ENCODE measurements around the gene KCNIP2. TPM values are rescaled to one million over a fixed set of nuclear protein-coding genes. Genes with fewer than 3 reads are reported as not detected.

KCNIP2 gene
- total and polyA plus RNA-seq, 2 of the 13 experiments (the other 11 are each of a cell fraction or from before 2014, with no cell fraction given) = 0.42 to 0.70 TPM

DNA sequence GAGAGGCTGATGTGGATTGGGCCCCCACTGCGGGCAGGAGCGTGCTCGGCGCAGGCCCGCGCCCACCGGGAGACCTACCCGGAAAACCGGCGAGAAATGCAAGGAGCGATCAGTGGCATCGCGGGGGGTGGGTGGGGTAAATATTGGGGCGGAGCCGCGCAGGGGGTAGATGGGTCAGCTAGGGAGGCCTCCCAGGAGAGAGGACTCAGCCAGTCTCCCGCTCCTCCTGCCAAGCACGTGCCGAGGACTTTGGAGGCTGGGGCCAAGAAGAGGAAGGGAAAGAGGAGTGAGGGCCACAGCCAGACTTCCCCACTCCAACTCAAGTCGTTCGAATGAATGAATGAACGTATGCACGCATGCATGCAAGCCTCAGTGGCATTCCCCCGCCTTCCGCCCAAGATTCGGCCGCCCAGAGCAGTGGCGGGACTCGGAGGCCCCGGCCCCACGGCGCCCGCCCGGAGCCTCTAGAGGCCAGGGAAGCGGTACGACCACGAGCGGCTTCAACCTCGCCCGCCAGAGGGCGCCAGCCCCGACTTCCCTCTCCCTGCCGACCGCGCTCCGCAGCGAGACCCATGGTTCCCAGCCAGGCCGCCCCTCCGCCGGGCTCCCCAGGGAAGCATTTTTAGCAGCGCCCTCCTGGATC lies 63.9 kb downstream of the KCNIP2 start (continued):
- TF ChIP-seq, protein P1, sequence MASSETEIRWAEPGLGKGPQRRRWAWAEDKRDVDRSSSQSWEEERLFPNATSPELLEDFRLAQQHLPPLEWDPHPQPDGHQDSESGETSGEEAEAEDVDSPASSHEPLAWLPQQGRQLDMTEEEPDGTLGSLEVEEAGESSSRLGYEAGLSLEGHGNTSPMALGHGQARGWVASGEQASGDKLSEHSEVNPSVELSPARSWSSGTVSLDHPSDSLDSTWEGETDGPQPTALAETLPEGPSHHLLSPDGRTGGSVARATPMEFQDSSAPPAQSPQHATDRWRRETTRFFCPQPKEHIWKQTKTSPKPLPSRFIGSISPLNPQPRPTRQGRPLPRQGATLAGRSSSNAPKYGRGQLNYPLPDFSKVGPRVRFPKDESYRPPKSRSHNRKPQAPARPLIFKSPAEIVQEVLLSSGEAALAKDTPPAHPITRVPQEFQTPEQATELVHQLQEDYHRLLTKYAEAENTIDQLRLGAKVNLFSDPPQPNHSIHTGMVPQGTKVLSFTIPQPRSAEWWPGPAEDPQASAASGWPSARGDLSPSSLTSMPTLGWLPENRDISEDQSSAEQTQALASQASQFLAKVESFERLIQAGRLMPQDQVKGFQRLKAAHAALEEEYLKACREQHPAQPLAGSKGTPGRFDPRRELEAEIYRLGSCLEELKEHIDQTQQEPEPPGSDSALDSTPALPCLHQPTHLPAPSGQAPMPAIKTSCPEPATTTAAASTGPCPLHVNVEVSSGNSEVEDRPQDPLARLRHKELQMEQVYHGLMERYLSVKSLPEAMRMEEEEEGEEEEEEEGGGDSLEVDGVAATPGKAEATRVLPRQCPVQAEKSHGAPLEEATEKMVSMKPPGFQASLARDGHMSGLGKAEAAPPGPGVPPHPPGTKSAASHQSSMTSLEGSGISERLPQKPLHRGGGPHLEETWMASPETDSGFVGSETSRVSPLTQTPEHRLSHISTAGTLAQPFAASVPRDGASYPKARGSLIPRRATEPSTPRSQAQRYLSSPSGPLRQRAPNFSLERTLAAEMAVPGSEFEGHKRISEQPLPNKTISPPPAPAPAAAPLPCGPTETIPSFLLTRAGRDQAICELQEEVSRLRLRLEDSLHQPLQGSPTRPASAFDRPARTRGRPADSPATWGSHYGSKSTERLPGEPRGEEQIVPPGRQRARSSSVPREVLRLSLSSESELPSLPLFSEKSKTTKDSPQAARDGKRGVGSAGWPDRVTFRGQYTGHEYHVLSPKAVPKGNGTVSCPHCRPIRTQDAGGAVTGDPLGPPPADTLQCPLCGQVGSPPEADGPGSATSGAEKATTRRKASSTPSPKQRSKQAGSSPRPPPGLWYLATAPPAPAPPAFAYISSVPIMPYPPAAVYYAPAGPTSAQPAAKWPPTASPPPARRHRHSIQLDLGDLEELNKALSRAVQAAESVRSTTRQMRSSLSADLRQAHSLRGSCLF (CRISPR knock-in tag; IDR thresholded peaks at IDR 0.05; ENCODE audit: borderline replicate concordance) = no peak
- TF ChIP-seq, protein P2, sequence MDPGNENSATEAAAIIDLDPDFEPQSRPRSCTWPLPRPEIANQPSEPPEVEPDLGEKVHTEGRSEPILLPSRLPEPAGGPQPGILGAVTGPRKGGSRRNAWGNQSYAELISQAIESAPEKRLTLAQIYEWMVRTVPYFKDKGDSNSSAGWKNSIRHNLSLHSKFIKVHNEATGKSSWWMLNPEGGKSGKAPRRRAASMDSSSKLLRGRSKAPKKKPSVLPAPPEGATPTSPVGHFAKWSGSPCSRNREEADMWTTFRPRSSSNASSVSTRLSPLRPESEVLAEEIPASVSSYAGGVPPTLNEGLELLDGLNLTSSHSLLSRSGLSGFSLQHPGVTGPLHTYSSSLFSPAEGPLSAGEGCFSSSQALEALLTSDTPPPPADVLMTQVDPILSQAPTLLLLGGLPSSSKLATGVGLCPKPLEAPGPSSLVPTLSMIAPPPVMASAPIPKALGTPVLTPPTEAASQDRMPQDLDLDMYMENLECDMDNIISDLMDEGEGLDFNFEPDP (CRISPR knock-in tag; conservative IDR thresholded peaks at IDR 0.05) = no peak
- TF ChIP-seq, protein P3, sequence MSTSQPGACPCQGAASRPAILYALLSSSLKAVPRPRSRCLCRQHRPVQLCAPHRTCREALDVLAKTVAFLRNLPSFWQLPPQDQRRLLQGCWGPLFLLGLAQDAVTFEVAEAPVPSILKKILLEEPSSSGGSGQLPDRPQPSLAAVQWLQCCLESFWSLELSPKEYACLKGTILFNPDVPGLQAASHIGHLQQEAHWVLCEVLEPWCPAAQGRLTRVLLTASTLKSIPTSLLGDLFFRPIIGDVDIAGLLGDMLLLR (CRISPR knock-in tag; IDR thresholded peaks at IDR 0.05) = no peak
- TF ChIP-seq ZNF235 (CRISPR knock-in tag; IDR thresholded peaks at IDR 0.05; ENCODE audit: borderline replicate concordance) = no peak
- TF ChIP-seq XRCC5 (optimal IDR thresholded peaks at IDR 0.05; ENCODE audit: low read length) = peak; percentile 58
- TF ChIP-seq TBP (CRISPR knock-in tag; IDR thresholded peaks at IDR 0.05) = no peak
- no peak for TF ChIP-seq ZNF367 (CRISPR knock-in tag; IDR thresholded peaks at IDR 0.05; ENCODE audit: borderline replicate concordance)
- TF ChIP-seq, protein P4, sequence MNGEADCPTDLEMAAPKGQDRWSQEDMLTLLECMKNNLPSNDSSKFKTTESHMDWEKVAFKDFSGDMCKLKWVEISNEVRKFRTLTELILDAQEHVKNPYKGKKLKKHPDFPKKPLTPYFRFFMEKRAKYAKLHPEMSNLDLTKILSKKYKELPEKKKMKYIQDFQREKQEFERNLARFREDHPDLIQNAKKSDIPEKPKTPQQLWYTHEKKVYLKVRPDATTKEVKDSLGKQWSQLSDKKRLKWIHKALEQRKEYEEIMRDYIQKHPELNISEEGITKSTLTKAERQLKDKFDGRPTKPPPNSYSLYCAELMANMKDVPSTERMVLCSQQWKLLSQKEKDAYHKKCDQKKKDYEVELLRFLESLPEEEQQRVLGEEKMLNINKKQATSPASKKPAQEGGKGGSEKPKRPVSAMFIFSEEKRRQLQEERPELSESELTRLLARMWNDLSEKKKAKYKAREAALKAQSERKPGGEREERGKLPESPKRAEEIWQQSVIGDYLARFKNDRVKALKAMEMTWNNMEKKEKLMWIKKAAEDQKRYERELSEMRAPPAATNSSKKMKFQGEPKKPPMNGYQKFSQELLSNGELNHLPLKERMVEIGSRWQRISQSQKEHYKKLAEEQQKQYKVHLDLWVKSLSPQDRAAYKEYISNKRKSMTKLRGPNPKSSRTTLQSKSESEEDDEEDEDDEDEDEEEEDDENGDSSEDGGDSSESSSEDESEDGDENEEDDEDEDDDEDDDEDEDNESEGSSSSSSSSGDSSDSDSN (CRISPR knock-in tag; IDR thresholded peaks at IDR 0.05) = no peak; the same call in 1 of the 2 replicates
- TF ChIP-seq STAT5B (CRISPR knock-in tag; IDR thresholded peaks at IDR 0.05) = no peak
- TF ChIP-seq ZNF292 (CRISPR knock-in tag; IDR thresholded peaks at IDR 0.05; ENCODE audit: borderline replicate concordance, low read depth) = no peak
- no peak for TF ChIP-seq ZNF781 (CRISPR knock-in tag; IDR thresholded peaks at IDR 0.05; ENCODE audit: borderline replicate concordance, not compliant biosample characterization)
- TF ChIP-seq, protein P5, sequence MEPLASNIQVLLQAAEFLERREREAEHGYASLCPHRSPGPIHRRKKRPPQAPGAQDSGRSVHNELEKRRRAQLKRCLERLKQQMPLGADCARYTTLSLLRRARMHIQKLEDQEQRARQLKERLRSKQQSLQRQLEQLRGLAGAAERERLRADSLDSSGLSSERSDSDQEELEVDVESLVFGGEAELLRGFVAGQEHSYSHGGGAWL (CRISPR knock-in tag; IDR thresholded peaks at IDR 0.05) = no peak
- TF ChIP-seq ZNF30 (CRISPR knock-in tag; IDR thresholded peaks at IDR 0.05) = no peak
- no peak for TF ChIP-seq GTF3A (CRISPR knock-in tag; conservative IDR thresholded peaks at IDR 0.05)
- TF ChIP-seq SATB2 (CRISPR knock-in tag; IDR thresholded peaks at IDR 0.05) = no peak
- TF ChIP-seq, protein P6, sequence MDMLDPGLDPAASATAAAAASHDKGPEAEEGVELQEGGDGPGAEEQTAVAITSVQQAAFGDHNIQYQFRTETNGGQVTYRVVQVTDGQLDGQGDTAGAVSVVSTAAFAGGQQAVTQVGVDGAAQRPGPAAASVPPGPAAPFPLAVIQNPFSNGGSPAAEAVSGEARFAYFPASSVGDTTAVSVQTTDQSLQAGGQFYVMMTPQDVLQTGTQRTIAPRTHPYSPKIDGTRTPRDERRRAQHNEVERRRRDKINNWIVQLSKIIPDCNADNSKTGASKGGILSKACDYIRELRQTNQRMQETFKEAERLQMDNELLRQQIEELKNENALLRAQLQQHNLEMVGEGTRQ (IDR thresholded peaks at IDR 0.05; ENCODE audit: low read depth, low read length) = no peak
- TF ChIP-seq, protein P6 (CRISPR knock-in tag; IDR thresholded peaks at IDR 0.05; ENCODE audit: borderline replicate concordance) = no peak
- no peak for TF ChIP-seq MED1 (CRISPR knock-in tag; IDR thresholded peaks at IDR 0.05)
